H1 (cell line): ENCODE measurements around the gene CLEC16A. TPM values are rescaled to one million over a fixed set of nuclear protein-coding genes. Genes with fewer than 3 reads are reported as not detected.

Experiments
- CTCF ChIA-PET: fragments of 300-600 bp; sonication (Branson Sonifier 250); formaldehyde crosslinking; loops from one replicate; lab custom pipeline; 2021; ENCODE audit not compliant: partially characterized antibody; lab: Charles Lee
- POLR2A ChIA-PET: fragments of 300-600 bp; sonication (Branson Sonifier 250); formaldehyde crosslinking; loops from one replicate; lab custom pipeline; 2021; ENCODE audit warnings: inconsistent platforms; ENCODE audit not compliant: partially characterized antibody; lab: Charles Lee
- DNase-seq, 2 experiments: peaks; one replicate each; pipeline versions ENCODE4 v3.0.0 to v3.0.0-alpha.2; 2010 to 2022; ENCODE audit warnings: low spot score in 2 of 2, low read depth in 1 of 2, mixed read lengths in 1 of 2
- FAIRE-seq: peaks from 2 replicates; lab custom pipeline; 2011; peaks lifted over from hg19 to GRCh38; lab: Jason Lieb, UNC
- H2AFZ ChIP-seq: 2 replicates; pipeline ENCODE4 v1.8.1; 2012; ENCODE audit warnings: low read length, inconsistent platforms
- H2AK5ac ChIP-seq: 2 replicates; pipeline ENCODE4 v1.6.1; 2013; ENCODE audit warnings: low read depth, low read length
- H2BK120ac ChIP-seq: replicated peaks from 2 replicates; pipeline ENCODE3; 2013; ENCODE audit warnings: low read depth, low read length, inconsistent platforms
- H2BK12ac ChIP-seq: 2 replicates; pipeline ENCODE4 v1.6.1; 2013; ENCODE audit warnings: low read depth, low read length
- H2BK15ac ChIP-seq: 2 replicates; pipeline ENCODE4 v1.6.1; 2013; ENCODE audit warnings: low read length
- H2BK20ac ChIP-seq: 2 replicates; pipeline ENCODE4 v1.6.1; 2013; ENCODE audit warnings: low read length
- H2BK5ac ChIP-seq: 2 replicates; pipeline ENCODE4 v1.6.1; 2013; ENCODE audit warnings: low read depth, low read length
- H3K14ac ChIP-seq: 2 replicates; pipeline ENCODE4 v1.6.1; 2013; ENCODE audit warnings: inconsistent platforms; ENCODE audit not compliant: insufficient read length
- H3K18ac ChIP-seq: 2 replicates; pipeline ENCODE4 v1.6.1; 2013; ENCODE audit warnings: low read length; ENCODE audit errors: extremely low read depth
- H3K23ac ChIP-seq: 2 replicates; pipeline ENCODE4 v1.6.1; 2013; ENCODE audit warnings: inconsistent platforms; ENCODE audit not compliant: insufficient read length
- H3K23me2 ChIP-seq: 2 replicates; pipeline ENCODE4 v1.6.1; 2013; ENCODE audit warnings: low read depth, low read length
- H3K27ac ChIP-seq: 2 replicates; pipeline ENCODE4 v1.6.1; 2011; ENCODE audit warnings: low read depth, low read length, inconsistent platforms
- H3K27me3 ChIP-seq, 4 experiments: replicated peaks in 1 of 4; 1 replicate in 1 of 4; 2 replicates in 3 of 4; pipeline versions ENCODE4 v1.6.1 to v1.8.1; 2011 to 2013; ENCODE audit warnings: low read length in 3 of 4, mild to moderate bottlenecking in 3 of 4, inconsistent platforms in 2 of 4, mixed read lengths in 2 of 4, moderate library complexity in 1 of 4; ENCODE audit not compliant: control insufficient read depth in 3 of 4, insufficient read depth in 3 of 4; ENCODE audit errors: extremely low read depth in 1 of 4
- H3K36me3 ChIP-seq, 4 experiments: 2 replicates each; pipeline versions ENCODE4 v1.6.1 to v1.8.1; 2011 to 2013; ENCODE audit warnings: mild to moderate bottlenecking in 4 of 4, low read length in 3 of 4, moderate library complexity in 2 of 4, control low read depth in 1 of 4, inconsistent platforms in 1 of 4; ENCODE audit not compliant: insufficient read depth in 4 of 4, control insufficient read depth in 2 of 4
- H3K4ac ChIP-seq: replicated peaks from 2 replicates; pipeline ENCODE3; 2013; ENCODE audit warnings: low read length, low read depth, mixed read lengths, inconsistent platforms; ENCODE audit not compliant: insufficient read length
- H3K4me1 ChIP-seq, 4 experiments: replicated peaks in 1 of 4; 1 replicate in 1 of 4; 2 replicates in 3 of 4; pipeline versions ENCODE4 v1.6.1 to v1.8.1; 2011 to 2013; ENCODE audit warnings: low read length in 3 of 4, inconsistent platforms in 2 of 4, mixed read lengths in 1 of 4; ENCODE audit not compliant: insufficient read depth in 4 of 4, control insufficient read depth in 3 of 4
- H3K4me2 ChIP-seq, 2 experiments: 2 replicates each; pipeline versions ENCODE4 v1.6.1 to v1.8.1; 2011 to 2013; ENCODE audit warnings: low read depth in 2 of 2, low read length in 2 of 2, control low read depth in 1 of 2, inconsistent platforms in 1 of 2, mild to moderate bottlenecking in 1 of 2; ENCODE audit not compliant: insufficient read depth in 1 of 2
- H3K4me3 ChIP-seq, 4 experiments: fragments of 200-600, 300-600 bp in 1 of 4; sonication (generic), shearing (Covaris generic), sonication (Bioruptor Twin) in 1 of 4; 2 replicates each; pipeline versions ENCODE4 v1.5.1 to v1.8.1; 2011 to 2016; ENCODE audit warnings: low read length in 4 of 4, low read depth in 3 of 4, control low read depth in 2 of 4, inconsistent platforms in 2 of 4, mild to moderate bottlenecking in 2 of 4, mixed read lengths in 1 of 4, moderate library complexity in 1 of 4; ENCODE audit not compliant: insufficient read depth in 2 of 4; ENCODE audit errors: extremely low read depth in 1 of 4
- H3K56ac ChIP-seq: replicated peaks from 2 replicates; pipeline ENCODE3; 2013; ENCODE audit warnings: low read depth, mild to moderate bottlenecking, mixed read lengths, low read length, inconsistent platforms; ENCODE audit not compliant: insufficient read length
- H3K79me1 ChIP-seq: 2 replicates; pipeline ENCODE4 v1.6.1; 2013; ENCODE audit warnings: low read depth, low read length, control low read depth
- H3K79me2 ChIP-seq, 2 experiments: 2 replicates each; pipeline versions ENCODE4 v1.6.1 to v1.8.1; 2012 to 2013; ENCODE audit warnings: low read length in 2 of 2, mild to moderate bottlenecking in 2 of 2, inconsistent platforms in 1 of 2; ENCODE audit not compliant: insufficient read depth in 2 of 2, control insufficient read depth in 1 of 2
- H3K9ac ChIP-seq, 4 experiments: replicated peaks in 1 of 4; 1 replicate in 1 of 4; 2 replicates in 3 of 4; pipeline versions ENCODE4 v1.6.1 to v1.8.1; 2011 to 2013; ENCODE audit warnings: low read depth in 3 of 4, low read length in 3 of 4, control low read depth in 2 of 4, mild to moderate bottlenecking in 2 of 4, moderate library complexity in 2 of 4, inconsistent platforms in 1 of 4; ENCODE audit errors: extremely low read depth in 1 of 4
- H3K9me3 ChIP-seq, 2 experiments: 2 replicates each; pipeline versions ENCODE4 v1.6.1 to v1.8.1; 2012 to 2013; ENCODE audit warnings: mild to moderate bottlenecking in 2 of 2, moderate library complexity in 2 of 2, control low read depth in 1 of 2, inconsistent platforms in 1 of 2, low read depth in 1 of 2, low read length in 1 of 2, mixed read lengths in 1 of 2; ENCODE audit not compliant: insufficient read depth in 2 of 2
- H4K20me1 ChIP-seq, 2 experiments: replicated peaks in 1 of 2; 2 replicates each; pipeline versions ENCODE3 to v1.8.1; 2011 to 2013; ENCODE audit warnings: inconsistent platforms in 2 of 2, low read length in 2 of 2, mild to moderate bottlenecking in 1 of 2; ENCODE audit not compliant: insufficient read depth in 2 of 2, control insufficient read depth in 1 of 2
- H4K5ac ChIP-seq: 2 replicates; pipeline ENCODE4 v1.6.1; 2013; ENCODE audit warnings: low read length, low read depth, mixed read lengths, inconsistent platforms; ENCODE audit not compliant: insufficient read length
- H4K8ac ChIP-seq: 2 replicates; pipeline ENCODE4 v1.8.0; 2013; ENCODE audit warnings: mild to moderate bottlenecking, moderate library complexity, low read length, inconsistent platforms; ENCODE audit not compliant: insufficient read depth; ENCODE audit errors: extremely low read depth
- H4K91ac ChIP-seq: replicated peaks from 2 replicates; pipeline ENCODE3; 2013; ENCODE audit warnings: low read length, mixed read lengths, inconsistent platforms; ENCODE audit not compliant: insufficient read length
- ASH2L ChIP-seq: fragments of 200-600, 300-600 bp; sonication (generic); IDR thresholded peaks from one replicate; pipeline ENCODE4 v1.7.1; 2017; ENCODE audit warnings: low read length
- BACH1 ChIP-seq: IDR thresholded peaks from 2 replicates; pipeline ENCODE4 v1.6.1; 2012; ENCODE audit warnings: low read length, improper control_type of control experiment
- CBX5 ChIP-seq: fragments of 300-800, 300-1000 bp; sonication (generic); IDR thresholded peaks from 2 replicates; pipeline ENCODE4 v1.7.1; 2016; ENCODE audit warnings: antibody characterized with exemption, low read length, low read depth
- CHD1 ChIP-seq: IDR thresholded peaks from 2 replicates; pipeline ENCODE4 v1.6.1; 2012; ENCODE audit warnings: low read depth, low read length, improper control_type of control experiment
- CHD2 ChIP-seq: IDR thresholded peaks from 2 replicates; pipeline ENCODE4 v1.6.1; 2012; ENCODE audit warnings: low read length, improper control_type of control experiment
- GABPA ChIP-seq: IDR thresholded peaks from 2 replicates; pipeline ENCODE4 v1.6.1; 2011; ENCODE audit warnings: mild to moderate bottlenecking, low read length, moderate library complexity, borderline replicate concordance; ENCODE audit not compliant: insufficient read depth
- HDAC2 ChIP-seq, 2 experiments: fragments of 300-600 bp in 1 of 2; sonication (generic) in 1 of 2; IDR thresholded peaks; 2 replicates each; pipeline ENCODE4 v1.6.1; 2011 to 2012; ENCODE audit warnings: low read depth in 2 of 2, low read length in 2 of 2, mild to moderate bottlenecking in 2 of 2, moderate library complexity in 2 of 2, borderline replicate concordance in 1 of 2, inconsistent platforms in 1 of 2
- KDM1A ChIP-seq: fragments of 200-600, 300-600 bp; sonication (generic); IDR thresholded peaks from 2 replicates; pipeline ENCODE4 v1.7.1; 2016; ENCODE audit warnings: mild to moderate bottlenecking, low read length, borderline replicate concordance
- POLR2AphosphoS5 ChIP-seq: IDR thresholded peaks from 2 replicates; pipeline ENCODE4 v1.6.1; 2011; ENCODE audit warnings: low read depth, low read length
- POU5F1 ChIP-seq: IDR thresholded peaks from 2 replicates; pipeline ENCODE4 v1.6.1; 2011; ENCODE audit warnings: low read depth, mild to moderate bottlenecking, low read length, moderate library complexity
- RBBP5 ChIP-seq: IDR thresholded peaks from 2 replicates; pipeline ENCODE4 v1.7.1; 2012; ENCODE audit warnings: low read depth, mild to moderate bottlenecking, inconsistent platforms, low read length, moderate library complexity, borderline replicate concordance
- SAP30 ChIP-seq: fragments of 300-600 bp; sonication (generic); IDR thresholded peaks from 2 replicates; pipeline ENCODE4 v1.7.1; 2012; ENCODE audit warnings: low read length, moderate library complexity, mild to moderate bottlenecking, inconsistent platforms; ENCODE audit not compliant: insufficient read depth, insufficient replicate concordance
- YY1 ChIP-seq: IDR thresholded peaks from 2 replicates; pipeline ENCODE4 v1.6.1; 2011; ENCODE audit warnings: low read depth, mild to moderate bottlenecking, low read length
- WGBS, 2 experiments: shearing (Covaris generic) in 1 of 2; methylation state at CpG; one replicate each; pipeline versions ENCODE4 v1.1.6 to v1.1.7; 2013 to 2015; ENCODE audit warnings: low lambda C conversion rate in 2 of 2, mixed read lengths in 2 of 2, inconsistent platforms in 1 of 2, low coverage in 1 of 2, missing lambda C conversion rate in 1 of 2; ENCODE audit not compliant: insufficient replicate concordance in 2 of 2, insufficient coverage in 1 of 2, insufficient read length in 1 of 2; ENCODE audit errors: extremely low coverage in 1 of 2, missing lambda C conversion rate in 1 of 2; 5-methylcytosine and 5-hydroxymethylcytosine counted together
- polyA plus RNA-seq, 7 experiments: library from polyadenylated mRNA; depleted of rRNA in 3 of 7; stranded (reverse) in 5 of 7; unstranded in 2 of 7; fragments of >200 nt in 5 of 7; fragments of 200-250 nt in 2 of 7; gene quantifications; 1 replicate in 5 of 7; 2 replicates in 1 of 7; 4 replicates in 1 of 7; pipeline versions ENCODE4 v1.2.1 to v1.2.3, GENCODE V29; 2011 to 2013; ENCODE audit warnings: missing spikeins in 2 of 7, mixed read lengths in 2 of 7
- total RNA-seq: library from RNA; stranded (reverse); fragmentation: NEBNext Ultra II Directional; extraction: Animal tissue kit (Norgen Biotek cat#: 25700); gene quantifications from 2 replicates; pipeline ENCODE4 v1.2.1, GENCODE V29; 2021

The CLEC16A gene
- total and polyA plus RNA-seq, 2 of the 8 experiments (the other 6 are each of a cell fraction or from before 2014, with no cell fraction given): 7.6 to 19.3 TPM

DNA sequence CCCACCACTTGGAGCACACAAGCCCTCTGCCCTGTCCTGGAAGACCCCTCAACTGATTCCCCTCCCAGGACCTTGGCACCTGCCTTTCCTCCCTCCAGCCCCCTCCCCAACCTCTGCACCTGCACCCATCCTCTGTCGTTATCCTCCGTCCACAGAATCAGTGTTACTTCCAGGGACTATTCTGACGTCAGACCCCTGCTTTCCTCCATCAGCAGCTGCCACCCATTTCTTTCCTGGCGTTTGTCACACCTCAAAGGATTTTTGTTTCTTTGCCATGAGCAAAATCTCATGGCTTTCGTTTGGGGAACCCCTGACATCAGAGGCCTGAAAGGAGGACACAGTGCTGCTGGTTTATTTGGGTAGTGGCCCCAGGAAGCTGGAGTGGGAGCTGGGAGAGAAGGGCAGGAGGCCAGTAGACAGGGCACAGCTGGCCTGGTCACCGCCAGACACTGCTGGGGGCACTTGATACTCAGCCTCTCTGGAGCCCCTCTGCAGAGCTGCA is 243.2 kb downstream of the CLEC16A start:
- Histone ChIP-seq H2BK120ac (no peak overlapping the region), H2AFZ (no peak overlapping the region), H3K4me2 (no peak overlapping the region), H3K79me1 (no peaks in the 10 kb centered on the region; the same call in 1 of the 2 replicates), H3K36me3 (no peaks in the 10 kb centered on the region), H3K27me3 (no peaks in the 10 kb centered on the region), H2BK20ac (no peak overlapping the region), H3K4me1 (peaks cover 1 to 10% (median 6%) of the 10 kb centered on the region in 4 experiments), H3K4ac (no peak overlapping the region), H3K79me2 (no peaks in the 10 kb centered on the region), H2BK15ac (no peak overlapping the region), H2AK5ac (no peak overlapping the region), H3K23me2 (no peaks in the 10 kb centered on the region), H4K5ac (no peak overlapping the region), H2BK12ac (no peak overlapping the region), H2BK5ac (no peak overlapping the region), H3K27ac (no peak overlapping the region), H3K18ac (no peak overlapping the region), H3K23ac (no peak overlapping the region), H3K9me3 (no peaks in the 10 kb centered on the region), H3K4me3 (no peak overlapping the region), H3K56ac (no peak overlapping the region), H3K9ac (no peak overlapping the region), H4K8ac (no peak overlapping the region), H4K20me1 (no peaks in the 10 kb centered on the region), H4K91ac (no peak overlapping the region), H3K14ac (no peak overlapping the region)
- 80% methylated on average over 6 of the region's 6 CpGs; no CpG with 5 or more reads in 1 of the 2 experiments for WGBS, 2 experiments
- ChIA-PET POLR2A (interaction anchor here (1.1 kb wide), 1 partner anchor 33 kb away, joined by 3 read pairs; no protein-coding TSS in a partner anchor), CTCF (interaction anchor here (1.0 to 6.1 kb wide), 6 partner anchors 9 to 223 kb away, joined by 3 to 31 read pairs (median 4); no protein-coding TSS in a partner anchor)
- DNase-seq (no peak), FAIRE-seq (no peak)
- no peak for TF ChIP-seq CHD1
- no peak for TF ChIP-seq CHD2
- no peak for TF ChIP-seq RBBP5
- TF ChIP-seq BACH1: no peak
- TF ChIP-seq KDM1A: no peak
- no peak for TF ChIP-seq CBX5
- TF ChIP-seq HDAC2 (IDR thresholded peaks at IDR 0.05; ENCODE audit: borderline replicate concordance in 1 of 2, low read depth in 2 of 2, low read length in 2 of 2): no peak
- no peak for TF ChIP-seq POLR2AphosphoS5
- no peak for TF ChIP-seq GABPA
- TF ChIP-seq SAP30: no peak
- TF ChIP-seq POU5F1: no peak
- TF ChIP-seq ASH2L: no peak
- TF ChIP-seq YY1: no peak
